T-helper 2 cell (primary cell): ENCODE results near the gene OR56B4.
"Not testable (repeated sequence)": the region's sequence is repeated elsewhere in the genome, so short reads cannot be mapped to it uniquely, and the experiment has no call there.

Source experiments
- DNase-seq, 5 experiments: peaks; one replicate each; pipeline versions ENCODE4 v3.0.0 to v3.0.0-alpha.2; 2012 to 2022
- total RNA-seq, 2 donors: gene quantifications; one replicate each; lab custom pipeline; 2026; lab: John Stamatoyannopoulos, UW

OR56B4 gene, protein sequence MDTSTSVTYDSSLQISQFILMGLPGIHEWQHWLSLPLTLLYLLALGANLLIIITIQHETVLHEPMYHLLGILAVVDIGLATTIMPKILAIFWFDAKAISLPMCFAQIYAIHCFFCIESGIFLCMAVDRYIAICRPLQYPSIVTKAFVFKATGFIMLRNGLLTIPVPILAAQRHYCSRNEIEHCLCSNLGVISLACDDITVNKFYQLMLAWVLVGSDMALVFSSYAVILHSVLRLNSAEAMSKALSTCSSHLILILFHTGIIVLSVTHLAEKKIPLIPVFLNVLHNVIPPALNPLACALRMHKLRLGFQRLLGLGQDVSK
- 0 reads per million in 2 donors for total RNA-seq

DNA sequence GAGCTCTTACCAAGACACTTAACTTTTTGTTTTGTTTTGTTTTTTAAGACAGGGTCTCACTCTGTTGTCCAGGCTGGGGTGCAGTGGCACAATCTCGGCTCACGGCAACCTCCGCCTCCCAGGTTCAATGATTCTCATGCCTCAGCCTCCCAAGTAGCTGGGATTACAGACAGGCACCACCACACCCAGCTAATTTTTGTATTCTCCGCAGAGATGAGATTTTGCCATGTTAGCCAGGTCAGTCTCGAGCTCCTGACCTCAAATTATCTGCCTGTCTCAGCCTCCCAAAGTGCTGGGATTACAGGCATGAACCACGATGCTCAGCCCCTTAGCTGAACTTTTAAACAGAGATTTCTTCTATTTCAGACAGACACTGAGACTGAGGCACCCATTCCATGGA, at the start of gene OR56B4:
Gene OR56B4 (plus strand): TSS at position 301 of the 400 bp plus-strand sequence. CDS start 95 bp downstream, at position 396.
- DNase-seq = not testable (repeated sequence)

DNA sequence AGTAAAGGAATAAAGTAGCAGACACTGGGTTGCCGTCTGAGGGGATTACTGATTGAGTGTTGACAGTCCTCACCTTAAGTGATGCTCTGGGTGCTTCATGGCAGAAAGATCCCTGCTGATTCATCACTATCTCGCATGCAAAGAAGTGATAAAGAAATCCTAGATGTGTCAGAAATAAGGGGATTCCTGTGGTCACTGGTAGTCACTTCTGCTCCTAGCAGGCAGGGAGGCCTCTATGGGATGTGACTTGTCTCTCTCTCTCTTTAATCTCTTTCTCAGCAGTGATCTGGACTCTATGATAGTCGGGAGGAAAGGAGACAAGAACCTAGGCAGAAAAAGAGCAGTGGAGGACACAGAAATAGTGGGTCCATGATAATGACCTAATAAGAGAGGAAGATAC, 46.0 kb upstream of the OR56B4 start:
- no peak for DNase-seq

- no peak for DNase-seq
These were observed 44.7 kb upstream of the OR56B4 start for GRCh38 chr11:6062691-6063358.

DNA sequence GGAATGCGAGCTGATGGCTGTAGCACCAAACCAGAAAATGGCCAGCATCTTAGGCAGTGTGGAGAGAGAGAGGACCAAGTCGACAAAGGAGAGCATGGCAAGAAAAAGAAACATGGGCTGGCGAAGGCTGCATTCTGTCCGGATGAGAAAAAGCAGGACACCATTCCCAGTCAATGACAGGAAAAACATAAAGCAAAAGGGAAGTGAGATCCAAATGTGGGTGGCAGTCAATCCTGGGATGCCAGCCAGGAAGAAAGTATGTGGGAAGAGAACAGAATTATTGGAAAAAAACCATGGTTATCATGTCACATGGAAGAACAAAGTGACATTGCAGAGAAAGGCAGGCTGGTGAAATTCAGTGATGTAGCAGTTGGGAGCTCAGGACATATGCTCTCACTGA, 40.0 kb upstream of the OR56B4 start:
- DNase-seq = no peak

DNA sequence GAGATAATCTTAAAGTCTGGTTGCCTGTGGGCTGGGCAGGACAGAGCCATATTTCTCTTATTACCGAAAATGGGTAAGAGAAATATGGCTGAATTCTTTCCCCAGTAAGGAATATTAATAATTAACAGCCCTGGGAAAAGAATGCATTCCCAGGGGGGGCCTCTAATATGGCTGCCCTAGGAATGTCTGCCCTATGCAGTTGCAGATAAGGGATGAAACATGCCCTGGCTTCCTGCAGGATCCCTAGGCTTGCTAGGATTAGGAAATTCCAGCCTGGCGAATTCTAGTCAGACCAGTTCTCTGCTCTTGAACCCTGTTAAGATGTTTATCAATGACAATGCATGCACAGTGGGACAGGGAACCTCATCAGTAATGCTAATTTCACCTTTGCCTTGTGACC, 31.0 kb upstream of the OR56B4 start:
- not testable (repeated sequence) for DNase-seq

- no peak for DNase-seq
These were observed 29.8 kb upstream of the OR56B4 start for GRCh38 chr11:6077723-6078122.

DNA sequence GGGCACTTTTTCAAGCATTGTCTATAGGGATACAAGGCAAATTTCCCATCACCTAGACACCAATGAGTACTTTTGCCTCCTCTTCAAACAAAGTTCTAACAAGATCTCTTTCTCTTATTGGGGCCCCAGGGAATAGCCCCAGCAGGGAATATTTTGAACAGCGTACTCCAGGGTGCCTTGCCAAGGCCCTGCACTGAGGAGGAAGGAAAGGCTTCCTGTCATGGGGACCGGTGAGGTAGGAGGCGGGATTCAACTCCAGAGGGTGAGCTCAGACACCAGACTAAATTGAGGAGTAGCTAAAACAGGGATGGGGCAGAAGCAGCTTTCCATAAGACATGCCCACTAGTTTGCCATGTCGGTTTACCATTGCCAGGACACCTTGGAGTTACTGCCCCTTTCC, 28.0 kb upstream of the OR56B4 start:
- no peak for DNase-seq

DNA sequence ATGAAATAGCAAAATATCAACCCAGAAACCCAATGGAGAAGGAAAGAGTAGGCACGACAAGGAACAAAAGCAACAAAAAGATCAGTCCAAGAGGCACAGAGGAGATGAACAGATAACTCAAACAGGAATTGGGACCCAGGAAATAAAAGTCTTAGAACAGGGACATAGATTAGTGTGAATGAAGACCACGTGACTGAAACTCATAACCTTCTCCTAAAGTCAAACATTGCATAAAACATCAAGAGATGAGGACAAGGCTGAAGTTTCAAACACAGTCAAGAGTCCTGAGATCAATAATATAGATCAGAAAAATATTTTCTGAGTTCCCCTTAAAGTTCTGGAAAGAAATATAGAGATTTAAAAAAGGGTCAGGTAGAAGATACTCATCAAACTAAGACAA, 24.4 kb upstream of the OR56B4 start:
- no peak for DNase-seq

- no peak for DNase-seq
These were observed 22.9 kb upstream of the OR56B4 start for GRCh38 chr11:6084587-6084986.

DNA sequence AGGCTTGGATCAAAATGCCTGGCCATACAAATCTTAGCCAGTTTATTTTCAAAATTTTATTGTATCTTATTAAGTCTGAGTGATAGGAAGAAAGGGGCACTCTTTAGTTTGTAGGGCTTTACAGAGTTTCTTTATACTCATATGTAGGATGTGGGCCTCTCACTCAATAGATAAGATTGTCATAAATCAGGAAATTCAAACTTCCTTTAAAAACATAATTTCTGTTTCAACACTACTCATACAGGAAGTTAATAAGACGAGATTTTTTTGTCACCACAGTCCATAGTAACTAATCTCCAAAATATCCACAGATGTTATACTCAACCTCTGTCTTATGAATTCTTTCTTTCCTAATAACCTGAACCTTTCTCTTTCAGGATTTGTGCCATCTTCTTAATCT, 13.3 kb upstream of the OR56B4 start:
- no peak for DNase-seq

GRCh38 chr11:6095798-6096197, 11.7 kb upstream of the OR56B4 start:
- DNase-seq = no peak

GRCh38 chr11:6096417-6096816, 11.1 kb upstream of the OR56B4 start:
- DNase-seq = no peak

DNA sequence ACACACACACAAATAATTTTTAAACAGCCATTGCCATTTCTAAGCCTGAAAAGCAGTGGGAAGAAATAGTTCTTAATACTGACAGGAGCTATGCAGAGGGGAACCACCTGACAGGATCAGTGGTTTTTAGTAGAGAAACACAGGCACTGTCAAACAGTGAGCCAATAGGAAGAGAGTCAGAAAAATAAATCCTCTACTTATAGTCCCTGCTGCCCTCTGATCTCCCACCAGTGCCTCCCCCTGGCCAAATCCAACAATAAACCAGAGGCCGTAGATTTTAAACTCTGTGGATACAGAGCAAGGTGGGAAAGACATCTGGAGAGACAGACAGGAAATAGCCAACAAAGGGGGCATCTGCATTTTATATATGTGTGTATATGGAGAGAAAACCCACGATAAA, 7.9 kb upstream of the OR56B4 start:
- no peak for DNase-seq

GRCh38 chr11:6110011-6110410, 2.5 kb downstream of the OR56B4 start:
- DNase-seq = no peak

GRCh38 chr11:6111673-6112072, 4.2 kb downstream of the OR56B4 start:
- no peak for DNase-seq

GRCh38 chr11:6116638-6117037, 9.2 kb downstream of the OR56B4 start:
- DNase-seq = no peak

DNA sequence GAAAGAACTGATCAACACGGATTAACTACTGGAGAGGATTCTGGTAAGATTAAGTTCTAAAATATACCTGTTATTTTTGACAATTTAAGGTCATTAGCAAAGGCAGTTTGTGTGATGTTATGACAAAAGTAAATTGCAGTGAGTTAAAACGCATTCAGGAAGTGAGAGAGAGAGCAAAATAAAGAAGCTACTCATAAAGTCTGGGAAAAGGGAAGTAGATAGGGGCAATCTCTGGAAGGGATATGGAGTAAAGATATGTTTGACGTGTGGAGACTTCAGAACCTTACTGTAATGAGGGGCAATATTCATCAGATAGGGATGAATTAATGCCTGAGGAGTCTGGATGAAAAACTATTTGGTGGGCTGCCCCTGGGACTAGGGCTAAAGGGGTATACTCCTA, 16.8 kb downstream of the OR56B4 start:
- DNase-seq = no peak

- peak in 1 of 5 experiments; percentile 14 for DNase-seq
These were observed 20.4 kb downstream of the OR56B4 start for GRCh38 chr11:6127881-6128280.

GRCh38 chr11:6129011-6129410, 21.5 kb downstream of the OR56B4 start:
- no peak for DNase-seq

DNA sequence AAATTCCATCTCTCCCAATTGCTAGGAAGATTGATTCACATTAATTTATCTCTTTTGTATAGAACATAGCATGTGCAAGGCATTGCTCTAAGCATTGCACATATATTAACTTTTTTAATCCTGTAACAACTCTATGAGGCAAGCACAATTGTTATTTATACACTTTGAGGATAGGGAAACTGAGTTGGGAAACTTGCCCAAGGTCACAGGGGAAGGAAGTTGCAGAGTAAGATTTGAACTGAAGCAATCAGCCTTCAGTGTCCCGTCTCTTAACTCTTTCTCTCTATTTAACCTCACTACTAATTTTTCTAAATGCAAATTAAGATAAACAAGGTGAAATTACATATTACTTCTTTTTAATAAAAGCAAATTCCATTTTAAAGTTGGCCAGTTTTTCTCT, 22.2 kb downstream of the OR56B4 start:
- DNase-seq = no peak

- no peak for DNase-seq
These were observed 24.9 kb downstream of the OR56B4 start for GRCh38 chr11:6132431-6132830.

- not testable (repeated sequence) for DNase-seq
These were observed 28.5 kb downstream of the OR56B4 start for GRCh38 chr11:6135936-6136335.

- no peak for DNase-seq
These were observed 35.5 kb downstream of the OR56B4 start for GRCh38 chr11:6142936-6143335.

- not testable (repeated sequence) for DNase-seq
These were observed 36.3 kb downstream of the OR56B4 start for GRCh38 chr11:6143737-6144136.
